Measurements from ENCODE around the gene TBX1.
A peak's percentile ranks its signal among the peaks of the same experiment; 100 is the strongest.
"Not testable (repeated sequence)": the region's sequence is repeated elsewhere in the genome, so short reads cannot be mapped to it uniquely, and the experiment has no call there.

TBX1 gene

DNA sequence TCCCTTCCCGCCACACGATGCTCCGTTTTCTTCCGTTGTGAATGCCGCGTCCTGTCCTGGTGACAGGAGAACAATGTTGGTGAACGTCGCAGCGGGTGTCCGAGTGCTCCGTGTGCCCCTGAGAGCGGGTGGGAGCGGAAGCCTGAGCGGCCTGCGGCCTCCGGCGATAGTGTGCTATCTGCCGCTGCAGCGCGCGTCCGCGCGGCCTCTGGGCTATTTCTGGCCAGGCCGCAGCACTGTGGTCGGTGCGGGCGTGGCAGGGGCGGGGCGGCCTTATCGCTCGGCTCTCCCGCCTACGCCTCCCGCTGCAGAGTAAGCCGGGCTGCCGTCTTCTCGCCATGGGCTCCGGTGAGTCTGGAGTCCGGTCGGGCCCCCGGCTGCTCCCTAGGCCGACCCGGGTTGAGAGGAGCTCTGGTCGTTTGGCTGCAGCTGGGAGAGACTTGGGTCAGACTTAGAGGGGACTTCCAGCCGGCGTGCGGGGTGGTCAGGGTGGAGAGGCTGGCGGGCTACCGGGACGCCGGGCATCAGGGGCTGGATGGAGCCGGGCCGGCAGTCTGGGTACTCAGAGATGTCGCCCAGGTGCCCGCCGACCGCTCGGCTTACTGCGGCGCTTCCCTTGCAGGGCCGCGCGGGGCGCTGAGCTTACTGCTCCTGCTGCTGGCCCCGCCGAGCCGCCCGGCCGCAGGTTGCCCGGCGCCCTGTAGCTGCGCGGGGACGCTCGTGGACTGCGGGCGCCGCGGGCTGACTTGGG, 37.2 kb upstream of the TBX1 start, which contains the start of gene GP1BB:
GP1BB (plus strand) TSS at position 308 of the 751 bp plus-strand sequence; CDS start at position 339, 31 bp downstream.
- H3K27me3 ChIP-seq (ENCODE audit: insufficient read depth, poor library complexity, severe bottlenecking): peaks cover 16% of the 10 kb centered on the region
- DNase-seq (ENCODE audit: low read depth in 1 of 2, low spot score in 1 of 2): peak; percentile 47 to 54
- H3K27ac ChIP-seq (replicated peaks): no peak within 1 kb of the TSS
- TF ChIP-seq GABPA (IDR thresholded peaks at IDR 0.05; ENCODE audit: low read depth) (no peak), POLR2AphosphoS5 (IDR thresholded peaks at IDR 0.05; ENCODE audit: low read depth) (0 out of 2 replicates have a peak, but pooled peaks have one; percentile 16), SPI1 (IDR thresholded peaks at IDR 0.05; ENCODE audit: borderline replicate concordance, low read depth) (no peak)
- TF ChIP-seq, protein P1, sequence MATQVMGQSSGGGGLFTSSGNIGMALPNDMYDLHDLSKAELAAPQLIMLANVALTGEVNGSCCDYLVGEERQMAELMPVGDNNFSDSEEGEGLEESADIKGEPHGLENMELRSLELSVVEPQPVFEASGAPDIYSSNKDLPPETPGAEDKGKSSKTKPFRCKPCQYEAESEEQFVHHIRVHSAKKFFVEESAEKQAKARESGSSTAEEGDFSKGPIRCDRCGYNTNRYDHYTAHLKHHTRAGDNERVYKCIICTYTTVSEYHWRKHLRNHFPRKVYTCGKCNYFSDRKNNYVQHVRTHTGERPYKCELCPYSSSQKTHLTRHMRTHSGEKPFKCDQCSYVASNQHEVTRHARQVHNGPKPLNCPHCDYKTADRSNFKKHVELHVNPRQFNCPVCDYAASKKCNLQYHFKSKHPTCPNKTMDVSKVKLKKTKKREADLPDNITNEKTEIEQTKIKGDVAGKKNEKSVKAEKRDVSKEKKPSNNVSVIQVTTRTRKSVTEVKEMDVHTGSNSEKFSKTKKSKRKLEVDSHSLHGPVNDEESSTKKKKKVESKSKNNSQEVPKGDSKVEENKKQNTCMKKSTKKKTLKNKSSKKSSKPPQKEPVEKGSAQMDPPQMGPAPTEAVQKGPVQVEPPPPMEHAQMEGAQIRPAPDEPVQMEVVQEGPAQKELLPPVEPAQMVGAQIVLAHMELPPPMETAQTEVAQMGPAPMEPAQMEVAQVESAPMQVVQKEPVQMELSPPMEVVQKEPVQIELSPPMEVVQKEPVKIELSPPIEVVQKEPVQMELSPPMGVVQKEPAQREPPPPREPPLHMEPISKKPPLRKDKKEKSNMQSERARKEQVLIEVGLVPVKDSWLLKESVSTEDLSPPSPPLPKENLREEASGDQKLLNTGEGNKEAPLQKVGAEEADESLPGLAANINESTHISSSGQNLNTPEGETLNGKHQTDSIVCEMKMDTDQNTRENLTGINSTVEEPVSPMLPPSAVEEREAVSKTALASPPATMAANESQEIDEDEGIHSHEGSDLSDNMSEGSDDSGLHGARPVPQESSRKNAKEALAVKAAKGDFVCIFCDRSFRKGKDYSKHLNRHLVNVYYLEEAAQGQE (IDR thresholded peaks at IDR 0.05; ENCODE audit: insufficient replicate concordance, low read depth): no peak
- TF ChIP-seq, protein P2, sequence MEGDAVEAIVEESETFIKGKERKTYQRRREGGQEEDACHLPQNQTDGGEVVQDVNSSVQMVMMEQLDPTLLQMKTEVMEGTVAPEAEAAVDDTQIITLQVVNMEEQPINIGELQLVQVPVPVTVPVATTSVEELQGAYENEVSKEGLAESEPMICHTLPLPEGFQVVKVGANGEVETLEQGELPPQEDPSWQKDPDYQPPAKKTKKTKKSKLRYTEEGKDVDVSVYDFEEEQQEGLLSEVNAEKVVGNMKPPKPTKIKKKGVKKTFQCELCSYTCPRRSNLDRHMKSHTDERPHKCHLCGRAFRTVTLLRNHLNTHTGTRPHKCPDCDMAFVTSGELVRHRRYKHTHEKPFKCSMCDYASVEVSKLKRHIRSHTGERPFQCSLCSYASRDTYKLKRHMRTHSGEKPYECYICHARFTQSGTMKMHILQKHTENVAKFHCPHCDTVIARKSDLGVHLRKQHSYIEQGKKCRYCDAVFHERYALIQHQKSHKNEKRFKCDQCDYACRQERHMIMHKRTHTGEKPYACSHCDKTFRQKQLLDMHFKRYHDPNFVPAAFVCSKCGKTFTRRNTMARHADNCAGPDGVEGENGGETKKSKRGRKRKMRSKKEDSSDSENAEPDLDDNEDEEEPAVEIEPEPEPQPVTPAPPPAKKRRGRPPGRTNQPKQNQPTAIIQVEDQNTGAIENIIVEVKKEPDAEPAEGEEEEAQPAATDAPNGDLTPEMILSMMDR (IDR thresholded peaks at IDR 0.05; ENCODE audit: insufficient read depth, low read length): peak; percentile 11
- H3K4me3 ChIP-seq (replicated peaks; ENCODE audit: insufficient read depth, low read length): peak within 1 kb of the TSS; percentile 26

DNA sequence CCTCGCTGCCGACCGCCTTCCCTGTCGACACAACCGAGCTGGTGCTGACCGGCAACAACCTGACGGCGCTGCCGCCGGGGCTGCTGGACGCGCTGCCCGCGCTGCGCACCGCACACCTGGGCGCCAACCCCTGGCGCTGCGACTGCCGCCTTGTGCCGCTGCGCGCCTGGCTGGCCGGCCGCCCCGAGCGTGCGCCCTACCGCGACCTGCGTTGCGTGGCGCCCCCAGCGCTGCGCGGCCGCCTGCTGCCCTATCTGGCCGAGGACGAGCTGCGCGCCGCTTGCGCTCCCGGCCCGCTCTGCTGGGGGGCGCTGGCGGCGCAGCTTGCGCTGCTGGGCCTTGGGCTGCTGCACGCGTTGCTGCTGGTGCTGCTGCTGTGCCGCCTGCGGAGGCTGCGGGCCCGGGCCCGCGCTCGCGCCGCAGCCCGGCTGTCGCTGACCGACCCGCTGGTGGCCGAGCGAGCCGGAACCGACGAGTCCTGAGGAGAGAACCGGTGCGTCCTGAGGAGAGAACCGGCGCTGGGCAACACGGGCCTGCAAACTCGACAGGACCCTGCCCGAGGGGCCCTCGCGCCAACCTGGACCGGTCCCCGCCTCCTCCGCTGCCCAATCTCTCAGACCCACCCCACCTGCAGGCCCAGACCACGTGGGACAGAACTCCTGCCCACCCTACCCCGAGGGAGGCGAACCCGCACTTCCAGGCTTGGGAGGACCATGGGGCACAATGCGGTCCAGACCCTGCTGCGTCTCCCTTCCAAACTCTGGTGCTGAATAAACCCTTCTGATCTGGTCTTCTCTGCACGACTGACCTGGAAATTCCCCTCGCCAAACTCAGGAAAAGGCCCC, 36.4 kb upstream of the TBX1 start:
- Histone ChIP-seq H3K27me3 (ENCODE audit: insufficient read depth, poor library complexity, severe bottlenecking) (peaks cover 16% of the 10 kb centered on the region), H3K4me3 (replicated peaks; ENCODE audit: insufficient read depth, low read length) (peak overlapping the region; percentile 26), H3K27ac (replicated peaks) (no peak overlapping the region)
- TF ChIP-seq, protein P1 (IDR thresholded peaks at IDR 0.05; ENCODE audit: insufficient replicate concordance, low read depth): no peak
- TF ChIP-seq POLR2AphosphoS5 (IDR thresholded peaks at IDR 0.05; ENCODE audit: low read depth): no peak; the same call in 1 of the 2 replicates
- TF ChIP-seq, protein P2 (IDR thresholded peaks at IDR 0.05; ENCODE audit: insufficient read depth, low read length): peak; percentile 35
- TF ChIP-seq GABPA (IDR thresholded peaks at IDR 0.05; ENCODE audit: low read depth): no peak
- peak; percentile 62 to 71 for DNase-seq (ENCODE audit: low read depth in 1 of 2, low spot score in 1 of 2)

DNA sequence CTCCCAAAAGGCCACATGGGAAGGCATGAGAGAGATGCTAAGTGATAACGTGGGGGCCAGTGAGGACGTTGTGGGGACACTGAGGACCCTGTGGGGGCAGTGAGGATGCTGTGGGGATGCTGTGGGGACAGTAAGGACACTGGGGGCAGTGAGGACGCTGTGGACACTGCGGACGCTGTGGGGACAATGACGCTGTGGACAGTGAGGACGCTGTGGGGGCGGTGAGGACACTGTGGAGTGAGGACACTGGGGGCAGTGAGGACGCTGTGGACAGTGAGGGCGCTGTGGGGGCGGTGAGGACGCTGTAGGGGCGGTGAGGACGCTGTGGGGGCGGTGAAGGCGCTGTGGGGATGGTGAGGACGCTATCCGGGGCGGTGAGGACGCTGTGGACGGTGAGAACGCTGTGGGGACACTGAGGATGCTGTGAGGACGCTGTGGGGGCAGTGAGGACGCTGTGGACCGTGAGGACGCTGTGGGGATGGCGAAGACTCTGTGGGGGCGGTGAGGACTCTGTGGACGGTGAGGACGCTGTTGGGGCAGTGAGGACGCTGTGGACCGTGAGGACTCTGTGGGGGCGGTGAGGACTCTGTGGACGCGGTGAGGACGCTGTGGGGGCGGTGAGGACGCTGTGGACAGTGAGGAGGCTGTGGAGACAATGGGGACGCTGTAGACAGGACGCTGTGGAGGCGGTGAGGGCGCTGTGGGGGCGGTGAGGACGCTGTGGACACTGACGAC, 35.5 kb upstream of the TBX1 start:
- DNase-seq (ENCODE audit: low read depth in 1 of 2, low spot score in 1 of 2): no peak
- Histone ChIP-seq H3K27me3 (ENCODE audit: insufficient read depth, poor library complexity, severe bottlenecking) (peaks cover 16% of the 10 kb centered on the region), H3K27ac (replicated peaks) (no peak overlapping the region), H3K4me3 (replicated peaks; ENCODE audit: insufficient read depth, low read length) (no peak overlapping the region)
- TF ChIP-seq, protein P1 (IDR thresholded peaks at IDR 0.05; ENCODE audit: insufficient replicate concordance, low read depth): no peak
- TF ChIP-seq, protein P2 (IDR thresholded peaks at IDR 0.05; ENCODE audit: insufficient read depth, low read length): no peak
- TF ChIP-seq SPI1 (IDR thresholded peaks at IDR 0.05; ENCODE audit: borderline replicate concordance, low read depth) (no peak), GABPA (IDR thresholded peaks at IDR 0.05; ENCODE audit: low read depth) (no peak)

DNA sequence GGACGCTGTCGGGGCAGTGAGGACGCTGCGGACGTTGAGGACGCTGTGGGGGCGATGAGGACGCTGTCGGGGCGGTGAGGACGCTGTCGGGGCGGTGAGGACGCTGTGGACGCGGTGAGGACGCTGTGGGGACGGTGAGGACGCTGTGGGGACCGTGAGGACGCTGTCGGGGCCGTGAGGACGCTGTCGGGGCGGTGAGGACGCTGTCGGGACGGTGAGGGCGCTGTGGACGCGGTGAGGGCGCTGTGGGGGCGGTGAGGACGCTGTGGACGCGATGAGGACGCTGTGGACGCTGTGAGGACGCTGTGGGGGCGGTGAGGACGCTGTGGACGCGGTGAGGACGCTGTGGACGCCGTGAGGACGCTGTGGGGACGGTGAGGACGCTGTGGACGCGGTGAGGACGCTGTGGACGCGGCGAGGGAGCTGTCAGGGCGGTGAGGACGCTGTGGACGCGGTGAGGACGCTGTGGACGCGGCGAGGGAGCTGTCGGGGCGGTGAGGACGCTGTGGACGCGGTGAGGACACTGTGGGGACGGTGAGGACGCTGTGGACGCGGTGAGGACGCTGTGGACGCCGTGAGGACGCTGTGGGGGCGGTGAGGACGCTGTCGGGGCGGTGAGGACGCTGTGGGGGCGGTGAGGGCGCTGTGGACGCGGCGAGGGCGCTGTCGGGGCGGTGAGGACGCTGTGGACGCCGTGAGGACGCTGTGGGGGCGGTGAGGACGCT, 34.4 kb upstream of the TBX1 start:
- not testable (repeated sequence) for DNase-seq (ENCODE audit: low read depth in 1 of 2, low spot score in 1 of 2); H3K4me3 ChIP-seq (replicated peaks; ENCODE audit: insufficient read depth, low read length); H3K27ac ChIP-seq (replicated peaks)
- peaks cover 16% of the 10 kb centered on the region for H3K27me3 ChIP-seq (ENCODE audit: insufficient read depth, poor library complexity, severe bottlenecking)

All from HL-60 (cell line).